OCI-LY7 (cell line): ENCODE results near the gene MN1. TPM values are rescaled to one million over a fixed set of nuclear protein-coding genes. Genes with fewer than 3 reads are reported as not detected.

ENCODE experiments used
- BruUV-seq: library from RNA; stranded (reverse); fragments of 400-500 nt; replicated peaks from 2 replicates; lab custom pipeline; 2021; lab: Mats Ljungman, UMichigan
- CTCF ChIA-PET: fragments of 300-600 bp; sonication (Branson Sonifier 250); formaldehyde crosslinking; loops from one replicate; lab custom pipeline; 2022; ENCODE audit warnings: antibody characterized with exemption; ENCODE audit not compliant: unreplicated experiment; lab: Charles Lee
- POLR2A ChIA-PET: fragments of 300-600 bp; sonication (Branson Sonifier 250); formaldehyde crosslinking; loops from one replicate; lab custom pipeline; 2022; ENCODE audit warnings: antibody characterized with exemption; lab: Charles Lee
- DNase-seq: peaks from one replicate; pipeline ENCODE4 v3.0.0-alpha.2; 2015; ENCODE audit warnings: low spot score
- H2AFZ ChIP-seq: fragments of 200-600 bp; sonication (generic), shearing (Covaris generic); 2 replicates; pipeline ENCODE4 v1.6.1; 2014; ENCODE audit warnings: mild to moderate bottlenecking, antibody characterized with exemption, low read length, moderate library complexity
- H3K27ac ChIP-seq: fragments of 200-600 bp; sonication (generic); 2 replicates; pipeline ENCODE4 v1.5.1; 2014; ENCODE audit warnings: mixed run types, low read depth, mild to moderate bottlenecking, moderate library complexity, low read length, inconsistent platforms; ENCODE audit not compliant: poor library complexity, severe bottlenecking
- H3K36me3 ChIP-seq: fragments of 200-600 bp; sonication (generic); 2 replicates; pipeline ENCODE4 v1.6.1; 2014; ENCODE audit warnings: mild to moderate bottlenecking, antibody characterized with exemption, low read length, moderate library complexity, mixed read lengths; ENCODE audit not compliant: insufficient read depth
- H3K4me1 ChIP-seq: fragments of 200-600 bp; sonication (generic); 2 replicates; pipeline ENCODE4 v1.5.1; 2014; ENCODE audit warnings: mild to moderate bottlenecking, low read length; ENCODE audit not compliant: insufficient read depth, poor library complexity, severe bottlenecking
- H3K4me2 ChIP-seq: fragments of 200-600 bp; sonication (generic); 2 replicates; pipeline ENCODE4 v1.6.1; 2014; ENCODE audit warnings: mild to moderate bottlenecking, low read length
- H3K4me3 ChIP-seq: fragments of 200-600 bp; sonication (generic); 2 replicates; pipeline ENCODE4 v1.5.1; 2014; ENCODE audit warnings: mild to moderate bottlenecking, low read depth, low read length; ENCODE audit not compliant: poor library complexity, severe bottlenecking
- H3K79me2 ChIP-seq: fragments of 200-600 bp; sonication (generic); 2 replicates; pipeline ENCODE4 v1.6.1; 2016; ENCODE audit warnings: low read depth, mild to moderate bottlenecking, low read length, moderate library complexity, mixed read lengths; ENCODE audit not compliant: insufficient read depth
- H3K9me2 ChIP-seq: fragments of 200-600 bp; sonication (generic); 2 replicates; pipeline ENCODE4 v1.6.1; 2016; ENCODE audit warnings: mild to moderate bottlenecking, low read length, mixed read lengths; ENCODE audit not compliant: insufficient read depth
- H3K9me3 ChIP-seq: fragments of 200-600 bp; sonication (generic); 2 replicates; pipeline ENCODE4 v1.6.1; 2014; ENCODE audit warnings: mild to moderate bottlenecking, mixed run types, low read length, mixed read lengths
- H4K20me1 ChIP-seq: fragments of 200-600 bp; sonication (generic); 2 replicates; pipeline ENCODE4 v1.6.1; 2014; ENCODE audit warnings: mild to moderate bottlenecking, antibody characterized with exemption, low read length, moderate library complexity, mixed read lengths; ENCODE audit not compliant: insufficient read depth
- CTCF ChIP-seq: fragments of 200-600 bp; sonication (generic); conservative IDR thresholded peaks from 2 replicates; pipeline ENCODE4 v1.5.1; 2014; ENCODE audit warnings: mild to moderate bottlenecking, antibody characterized with exemption, low read length, moderate library complexity, mixed read lengths
- EZH2phosphoT487 ChIP-seq: fragments of 200-600 bp; sonication (generic); IDR thresholded peaks from 2 replicates; pipeline ENCODE4 v1.6.1; 2018; ENCODE audit warnings: low read depth, borderline replicate concordance, mild to moderate bottlenecking, mixed run types, antibody characterized with exemption, low read length, moderate library complexity, mixed read lengths
- intact Hi-C: fragments of 100-400 bp; cut with micrococcal nuclease; formaldehyde crosslinking; loops from one replicate; pipeline ENCODE4 v1.10.0; 2022; ENCODE audit not compliant: unreplicated experiment
- total RNA-seq, 2 experiments: library from RNA; depleted of rRNA in 1 of 2; stranded (reverse); fragments of >200 nt in 1 of 2; shearing (Covaris generic) in 1 of 2; gene quantifications; 2 replicates each; pipeline ENCODE4 v1.2.3, GENCODE V29; 2014 to 2022

The MN1 gene
- total RNA-seq, 2 experiments from 2014 or later: 0.47 TPM; not detected in 1

- ChIA-PET CTCF (no interaction called here), POLR2A (interaction anchor here (0.7 kb wide), 1 partner anchor 698 kb away, joined by 3 read pairs; no protein-coding TSS in a partner anchor)
- Histone ChIP-seq H3K4me3 (no peak overlapping the region), H3K36me3 (peaks cover 36% of the 10 kb centered on the region), H3K27ac (no peak overlapping the region), H3K9me2 (no peaks in the 10 kb centered on the region), H3K4me1 (no peaks in the 10 kb centered on the region), H3K4me2 (no peak overlapping the region), H3K9me3 (no peaks in the 10 kb centered on the region), H4K20me1 (no peaks in the 10 kb centered on the region), H3K79me2 (no peaks in the 10 kb centered on the region), H2AFZ (no peak overlapping the region)
- no TSS peak for BruUV-seq
- TF ChIP-seq CTCF: no peak
- no peak for TF ChIP-seq EZH2phosphoT487
- no peak for DNase-seq
- intact Hi-C loops: no loop called here
Observed at GRCh38 chr22:27848005-27848404, 46.4 kb upstream of the MN1 start.

GRCh38 chr22:27846910-27847309, 45.4 kb upstream of the MN1 start:
- Histone ChIP-seq H3K79me2 (no peaks in the 10 kb centered on the region), H3K9me3 (no peaks in the 10 kb centered on the region), H3K27ac (no peak overlapping the region), H3K4me1 (no peaks in the 10 kb centered on the region), H3K4me2 (no peak overlapping the region), H4K20me1 (no peaks in the 10 kb centered on the region), H3K9me2 (no peaks in the 10 kb centered on the region), H3K36me3 (peaks cover 25% of the 10 kb centered on the region), H3K4me3 (no peak overlapping the region), H2AFZ (no peak overlapping the region)
- POLR2A ChIA-PET: interaction anchor here (0.7 kb wide), 1 partner anchor 439 kb away, joined by 3 read pairs; no protein-coding TSS in a partner anchor
- TF ChIP-seq CTCF: no peak
- TF ChIP-seq EZH2phosphoT487: no peak
- intact Hi-C loops: no loop called here
- DNase-seq: no peak
- no TSS peak for BruUV-seq
- CTCF ChIA-PET: no interaction called here

- no peak overlapping the region for H3K4me2 ChIP-seq
- no peaks in the 10 kb centered on the region for H3K4me1 ChIP-seq
- no peak overlapping the region for H2AFZ ChIP-seq
- H3K4me3 ChIP-seq: no peak overlapping the region
- no TSS peak for BruUV-seq
- no peaks in the 10 kb centered on the region for H3K79me2 ChIP-seq
- no peak for DNase-seq
- POLR2A ChIA-PET: no interaction called here
- peaks cover 19% of the 10 kb centered on the region for H3K36me3 ChIP-seq
- no peak for TF ChIP-seq CTCF
- TF ChIP-seq EZH2phosphoT487: no peak
- no peaks in the 10 kb centered on the region for H4K20me1 ChIP-seq
- CTCF ChIA-PET: no interaction called here
- H3K27ac ChIP-seq: no peak overlapping the region
- no peaks in the 10 kb centered on the region for H3K9me3 ChIP-seq
- intact Hi-C loops: no loop called here
- no peaks in the 10 kb centered on the region for H3K9me2 ChIP-seq
Observed at GRCh38 chr22:27846248-27846757, 44.7 kb upstream of the MN1 start.
